GM23338 (cell line): ENCODE measurements around the gene HTR1E.

Experiments
- CREB1 ChIP-seq: fragments of 250-450 bp; sonication (Bioruptor Pico); IDR thresholded peaks from 2 replicates; pipeline ENCODE4 v1.5.0; 2020; ENCODE audit warnings: low read depth, mild to moderate bottlenecking, moderate library complexity
- EZH2 ChIP-seq: fragments of 200-600 bp; sonication (generic); IDR thresholded peaks from one replicate; pipeline ENCODE4 v1.8.0; 2017; ENCODE audit warnings: antibody characterized with exemption, mild to moderate bottlenecking, low read depth; ENCODE audit not compliant: unreplicated experiment
- EZH2phosphoT487 ChIP-seq: fragments of 200-600 bp; sonication (generic); IDR thresholded peaks from one replicate; pipeline ENCODE4 v1.8.1; 2018; ENCODE audit warnings: antibody characterized with exemption; ENCODE audit not compliant: unreplicated experiment
- NANOG ChIP-seq: IDR thresholded peaks from 2 replicates; pipeline ENCODE4 v1.6.1; 2016; ENCODE audit warnings: antibody characterized with exemption, borderline replicate concordance
- POLR2AphosphoS5 ChIP-seq: IDR thresholded peaks from 2 replicates; pipeline ENCODE4 v1.6.1; 2016; ENCODE audit warnings: antibody characterized with exemption, low read depth
- ZNF331 ChIP-seq: fragments of 250-450 bp; sonication (Bioruptor Pico); IDR thresholded peaks from 2 replicates; pipeline ENCODE4 v1.5.0; 2020; ENCODE audit warnings: low read depth, mild to moderate bottlenecking, moderate library complexity
- TF ChIP-seq, protein P1 (sequence below), 2 experiments: fragments of 200-600 bp in 1 of 2; sonication (generic) in 1 of 2; conservative IDR thresholded peaks; 2 replicates each; pipeline versions ENCODE4 v1.5.1 to v1.6.1; 2016 to 2017; ENCODE audit warnings: antibody characterized with exemption in 2 of 2, low read depth in 2 of 2, mild to moderate bottlenecking in 2 of 2, moderate library complexity in 1 of 2
- TF ChIP-seq, protein P2 (sequence below): IDR thresholded peaks from one replicate; pipeline ENCODE4 v1.6.1; 2018; ENCODE audit warnings: antibody characterized with exemption; ENCODE audit not compliant: unreplicated experiment

DNA sequence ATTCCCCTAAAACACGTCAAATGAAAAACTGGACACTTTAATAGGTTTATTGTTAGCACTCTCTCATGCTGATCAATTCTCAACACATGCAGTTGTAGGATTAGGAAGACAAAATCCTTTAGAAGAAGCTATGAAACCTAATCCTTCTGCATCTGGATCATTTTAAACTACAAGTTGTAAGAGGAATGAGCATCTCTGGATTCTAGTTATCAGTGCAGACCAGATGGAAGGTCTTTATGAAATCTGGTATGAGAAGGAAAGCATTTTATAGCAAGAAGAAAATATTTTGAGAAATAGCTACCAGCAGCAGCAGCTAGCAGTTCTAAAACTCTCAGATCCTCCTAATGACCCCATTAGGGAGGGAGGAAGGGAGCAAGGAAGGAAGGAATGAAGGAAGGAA, 4.1 kb downstream of the HTR1E start:
- TF ChIP-seq CREB1 (CRISPR knock-in tag) (no peak), ZNF331 (CRISPR knock-in tag) (no peak), EZH2 (no peak), EZH2phosphoT487 (no peak), NANOG (no peak), POLR2AphosphoS5 (no peak)
- TF ChIP-seq, protein P1, sequence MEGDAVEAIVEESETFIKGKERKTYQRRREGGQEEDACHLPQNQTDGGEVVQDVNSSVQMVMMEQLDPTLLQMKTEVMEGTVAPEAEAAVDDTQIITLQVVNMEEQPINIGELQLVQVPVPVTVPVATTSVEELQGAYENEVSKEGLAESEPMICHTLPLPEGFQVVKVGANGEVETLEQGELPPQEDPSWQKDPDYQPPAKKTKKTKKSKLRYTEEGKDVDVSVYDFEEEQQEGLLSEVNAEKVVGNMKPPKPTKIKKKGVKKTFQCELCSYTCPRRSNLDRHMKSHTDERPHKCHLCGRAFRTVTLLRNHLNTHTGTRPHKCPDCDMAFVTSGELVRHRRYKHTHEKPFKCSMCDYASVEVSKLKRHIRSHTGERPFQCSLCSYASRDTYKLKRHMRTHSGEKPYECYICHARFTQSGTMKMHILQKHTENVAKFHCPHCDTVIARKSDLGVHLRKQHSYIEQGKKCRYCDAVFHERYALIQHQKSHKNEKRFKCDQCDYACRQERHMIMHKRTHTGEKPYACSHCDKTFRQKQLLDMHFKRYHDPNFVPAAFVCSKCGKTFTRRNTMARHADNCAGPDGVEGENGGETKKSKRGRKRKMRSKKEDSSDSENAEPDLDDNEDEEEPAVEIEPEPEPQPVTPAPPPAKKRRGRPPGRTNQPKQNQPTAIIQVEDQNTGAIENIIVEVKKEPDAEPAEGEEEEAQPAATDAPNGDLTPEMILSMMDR (conservative IDR thresholded peaks at IDR 0.05; ENCODE audit: low read depth in 2 of 2): no peak
- TF ChIP-seq, protein P2, sequence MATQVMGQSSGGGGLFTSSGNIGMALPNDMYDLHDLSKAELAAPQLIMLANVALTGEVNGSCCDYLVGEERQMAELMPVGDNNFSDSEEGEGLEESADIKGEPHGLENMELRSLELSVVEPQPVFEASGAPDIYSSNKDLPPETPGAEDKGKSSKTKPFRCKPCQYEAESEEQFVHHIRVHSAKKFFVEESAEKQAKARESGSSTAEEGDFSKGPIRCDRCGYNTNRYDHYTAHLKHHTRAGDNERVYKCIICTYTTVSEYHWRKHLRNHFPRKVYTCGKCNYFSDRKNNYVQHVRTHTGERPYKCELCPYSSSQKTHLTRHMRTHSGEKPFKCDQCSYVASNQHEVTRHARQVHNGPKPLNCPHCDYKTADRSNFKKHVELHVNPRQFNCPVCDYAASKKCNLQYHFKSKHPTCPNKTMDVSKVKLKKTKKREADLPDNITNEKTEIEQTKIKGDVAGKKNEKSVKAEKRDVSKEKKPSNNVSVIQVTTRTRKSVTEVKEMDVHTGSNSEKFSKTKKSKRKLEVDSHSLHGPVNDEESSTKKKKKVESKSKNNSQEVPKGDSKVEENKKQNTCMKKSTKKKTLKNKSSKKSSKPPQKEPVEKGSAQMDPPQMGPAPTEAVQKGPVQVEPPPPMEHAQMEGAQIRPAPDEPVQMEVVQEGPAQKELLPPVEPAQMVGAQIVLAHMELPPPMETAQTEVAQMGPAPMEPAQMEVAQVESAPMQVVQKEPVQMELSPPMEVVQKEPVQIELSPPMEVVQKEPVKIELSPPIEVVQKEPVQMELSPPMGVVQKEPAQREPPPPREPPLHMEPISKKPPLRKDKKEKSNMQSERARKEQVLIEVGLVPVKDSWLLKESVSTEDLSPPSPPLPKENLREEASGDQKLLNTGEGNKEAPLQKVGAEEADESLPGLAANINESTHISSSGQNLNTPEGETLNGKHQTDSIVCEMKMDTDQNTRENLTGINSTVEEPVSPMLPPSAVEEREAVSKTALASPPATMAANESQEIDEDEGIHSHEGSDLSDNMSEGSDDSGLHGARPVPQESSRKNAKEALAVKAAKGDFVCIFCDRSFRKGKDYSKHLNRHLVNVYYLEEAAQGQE: no peak
